SK-N-SH (cell line): Measurements from ENCODE around the gene DACH1. TPM values are rescaled to one million over a fixed set of nuclear protein-coding genes. Genes with fewer than 3 reads are reported as not detected.

Experiments
- CTCF ChIA-PET: fragments of 300-600, 350-600 bp; formaldehyde crosslinking; extraction: SDS; loops from one replicate; lab custom pipeline; 2021; lab: Yijun Ruan, JAX
- POLR2A ChIA-PET: fragments of 350-600 bp; sonication (Branson Sonifier 250); formaldehyde crosslinking; extraction: SDS; loops from one replicate; lab custom pipeline; 2020; ENCODE audit warnings: antibody characterized with exemption, inconsistent platforms; lab: Yijun Ruan, JAX
- DNase-seq: peaks from one replicate; pipeline ENCODE4 v3.0.0; 2012
- H2AFZ ChIP-seq: fragments of 200-600 bp; sonication (generic); 2 replicates; pipeline ENCODE4 v1.8.1; 2016; ENCODE audit warnings: antibody characterized with exemption, mild to moderate bottlenecking, low read depth
- H3F3A ChIP-seq: fragments of 200-600 bp; sonication (generic); replicated peaks from 2 replicates; pipeline ENCODE3; 2016; ENCODE audit warnings: antibody characterized with exemption, mild to moderate bottlenecking; ENCODE audit not compliant: insufficient read depth
- H3K27ac ChIP-seq, 2 experiments: fragments of 200-500 bp in 1 of 2; fragments of 200-600 bp in 1 of 2; sonication (Bioruptor generic) in 1 of 2; sonication (generic), shearing (Covaris generic) in 1 of 2; 2 replicates each; pipeline versions ENCODE4 v1.5.1 to v1.6.1; 2014 to 2016; ENCODE audit warnings: low read depth in 2 of 2, inconsistent platforms in 1 of 2, low read length in 1 of 2, mild to moderate bottlenecking in 1 of 2, mixed read lengths in 1 of 2
- H3K27me3 ChIP-seq: fragments of 200-600 bp; sonication (generic), shearing (Covaris generic); 2 replicates; pipeline ENCODE4 v1.6.1; 2016; ENCODE audit warnings: mixed run types; ENCODE audit not compliant: insufficient read depth
- H3K36me3 ChIP-seq, 2 experiments: fragments of 200-500 bp in 1 of 2; fragments of 200-600 bp in 1 of 2; sonication (Bioruptor generic) in 1 of 2; sonication (generic) in 1 of 2; replicated peaks in 1 of 2; 2 replicates each; pipeline versions ENCODE3 to v1.5.1; 2014 to 2016; ENCODE audit warnings: low read length in 1 of 2, mild to moderate bottlenecking in 1 of 2; ENCODE audit not compliant: insufficient read depth in 2 of 2, control insufficient read depth in 1 of 2
- H3K4me1 ChIP-seq, 2 experiments: fragments of 200-500 bp in 1 of 2; fragments of 200-600 bp in 1 of 2; sonication (Bioruptor generic) in 1 of 2; sonication (generic), shearing (Covaris generic) in 1 of 2; 2 replicates each; pipeline versions ENCODE4 v1.5.1 to v1.6.1; 2014 to 2016; ENCODE audit warnings: low read depth in 1 of 2, low read length in 1 of 2, mixed run types in 1 of 2; ENCODE audit not compliant: insufficient read depth in 2 of 2, control insufficient read depth in 1 of 2
- H3K4me2 ChIP-seq: fragments of 200-600 bp; sonication (generic), shearing (Covaris generic); 2 replicates; pipeline ENCODE4 v1.6.1; 2017; ENCODE audit warnings: mixed run types
- H3K4me3 ChIP-seq, 2 experiments: fragments of 200-500 bp in 1 of 2; fragments of 200-600 bp in 1 of 2; sonication (Bioruptor generic) in 1 of 2; sonication (generic), shearing (Covaris generic) in 1 of 2; 2 replicates each; pipeline versions ENCODE4 v1.5.1 to v1.8.1; 2014 to 2016; ENCODE audit warnings: low read depth in 2 of 2, inconsistent platforms in 1 of 2, low read length in 1 of 2, mild to moderate bottlenecking in 1 of 2, mixed read lengths in 1 of 2, moderate library complexity in 1 of 2
- H3K79me2 ChIP-seq: fragments of 200-600 bp; sonication (generic); 2 replicates; pipeline ENCODE4 v1.8.1; 2017; ENCODE audit warnings: mild to moderate bottlenecking; ENCODE audit not compliant: insufficient read depth
- H3K9ac ChIP-seq: fragments of 200-600 bp; sonication (generic); 2 replicates; pipeline ENCODE4 v1.6.1; 2017; ENCODE audit warnings: mixed run types
- H3K9me2 ChIP-seq: fragments of 200-600 bp; sonication (generic); 2 replicates; pipeline ENCODE4 v1.6.1; 2017; ENCODE audit warnings: mixed run types
- H3K9me3 ChIP-seq: fragments of 200-600 bp; sonication (generic); 2 replicates; pipeline ENCODE4 v1.6.1; 2017; ENCODE audit warnings: mixed run types, mild to moderate bottlenecking, moderate library complexity
- H4K20me1 ChIP-seq: fragments of 200-600 bp; sonication (generic); 2 replicates; pipeline ENCODE4 v1.6.1; 2017; ENCODE audit warnings: mild to moderate bottlenecking, mixed run types; ENCODE audit not compliant: insufficient read depth
- CHD2 ChIP-seq: fragments of 150-350 bp; IDR thresholded peaks from 2 replicates; pipeline ENCODE4 v1.6.1; 2018; ENCODE audit warnings: low read length; ENCODE audit not compliant: partially characterized antibody
- ELF1 ChIP-seq: IDR thresholded peaks from 2 replicates; pipeline ENCODE4 v1.4.0; 2012
- EP300 ChIP-seq, 2 experiments: IDR thresholded peaks; 2 replicates each; pipeline versions ENCODE4 v1.4.0 to v1.6.1; 2012; ENCODE audit warnings: borderline replicate concordance in 1 of 2, low read depth in 1 of 2, low read length in 1 of 2
- EZH2phosphoT487 ChIP-seq: fragments of 200-600 bp; sonication (generic); IDR thresholded peaks from 2 replicates; pipeline ENCODE4 v1.6.1; 2017; ENCODE audit warnings: low read depth, mixed run types, mild to moderate bottlenecking, antibody characterized with exemption, moderate library complexity, borderline replicate concordance
- FOSL2 ChIP-seq: IDR thresholded peaks from 2 replicates; pipeline ENCODE4 v1.4.0; 2012; ENCODE audit warnings: low read depth, mild to moderate bottlenecking, moderate library complexity, borderline replicate concordance
- MAX ChIP-seq: IDR thresholded peaks from 2 replicates; pipeline ENCODE4 v1.4.0; 2012; ENCODE audit warnings: low read depth
- MXI1 ChIP-seq: IDR thresholded peaks from 2 replicates; pipeline ENCODE4 v1.6.1; 2012; ENCODE audit warnings: mild to moderate bottlenecking, low read depth, low read length, improper control_type of control experiment
- NRF1 ChIP-seq: IDR thresholded peaks from 2 replicates; pipeline ENCODE4 v1.6.1; 2012; ENCODE audit warnings: low read depth, mild to moderate bottlenecking, low read length
- POLR2AphosphoS5 ChIP-seq: IDR thresholded peaks from 2 replicates; pipeline ENCODE4 v1.6.1; 2012; ENCODE audit warnings: low read depth, low read length
- RAD21 ChIP-seq: IDR thresholded peaks from 2 replicates; pipeline ENCODE4 v1.6.1; 2012; ENCODE audit warnings: mild to moderate bottlenecking, low read length
- REST ChIP-seq: IDR thresholded peaks from 2 replicates; pipeline ENCODE4 v1.6.1; 2012; ENCODE audit warnings: mild to moderate bottlenecking, low read depth, low read length, moderate library complexity
- RFX5 ChIP-seq: IDR thresholded peaks from 2 replicates; pipeline ENCODE4 v1.6.1; 2012; ENCODE audit warnings: mild to moderate bottlenecking, improper control_type of control experiment, low read length
- RXRA ChIP-seq: IDR thresholded peaks from 2 replicates; pipeline ENCODE4 v1.4.0; 2012; ENCODE audit warnings: low read depth, mild to moderate bottlenecking, borderline replicate concordance
- SIN3A ChIP-seq: IDR thresholded peaks from 2 replicates; pipeline ENCODE4 v1.6.1; 2012; ENCODE audit warnings: low read depth, mild to moderate bottlenecking, low read length, moderate library complexity, borderline replicate concordance
- SMC3 ChIP-seq: IDR thresholded peaks from 2 replicates; pipeline ENCODE4 v1.6.1; 2012; ENCODE audit warnings: low read depth, low read length, improper control_type of control experiment
- TAF1 ChIP-seq: IDR thresholded peaks from 2 replicates; pipeline ENCODE4 v1.6.1; 2012; ENCODE audit warnings: low read depth, mild to moderate bottlenecking, low read length, moderate library complexity, borderline replicate concordance
- TEAD4 ChIP-seq: IDR thresholded peaks from 2 replicates; pipeline ENCODE4 v1.4.0; 2012; ENCODE audit warnings: mild to moderate bottlenecking, borderline replicate concordance; ENCODE audit not compliant: insufficient read depth
- YY1 ChIP-seq: IDR thresholded peaks from 2 replicates; pipeline ENCODE4 v1.4.0; 2012; ENCODE audit warnings: low read depth, mild to moderate bottlenecking
- ZBTB33 ChIP-seq: IDR thresholded peaks from 2 replicates; pipeline ENCODE4 v1.4.0; 2012; ENCODE audit warnings: low read depth, borderline replicate concordance
- WGBS: methylation state at CpG from one replicate; pipeline ENCODE4 v1.1.6; 2017; ENCODE audit warnings: low lambda C conversion rate; 5-methylcytosine and 5-hydroxymethylcytosine counted together
- polyA plus RNA-seq, 3 experiments: library from polyadenylated mRNA; depleted of rRNA; stranded (reverse); fragments of >200 nt; gene quantifications; 2 replicates each; pipeline ENCODE4 v1.2.3, GENCODE V29; 2012
- TF ChIP-seq, protein P1 (sequence below): fragments of 200-600 bp; sonication (generic); IDR thresholded peaks from 2 replicates; pipeline ENCODE4 v1.6.1; 2017; ENCODE audit warnings: antibody characterized with exemption, mild to moderate bottlenecking, moderate library complexity

The DACH1 gene
- polyA plus RNA-seq, 1 of the 3 experiments (the other 2 are of a cell fraction) = 0.21 TPM

DNA sequence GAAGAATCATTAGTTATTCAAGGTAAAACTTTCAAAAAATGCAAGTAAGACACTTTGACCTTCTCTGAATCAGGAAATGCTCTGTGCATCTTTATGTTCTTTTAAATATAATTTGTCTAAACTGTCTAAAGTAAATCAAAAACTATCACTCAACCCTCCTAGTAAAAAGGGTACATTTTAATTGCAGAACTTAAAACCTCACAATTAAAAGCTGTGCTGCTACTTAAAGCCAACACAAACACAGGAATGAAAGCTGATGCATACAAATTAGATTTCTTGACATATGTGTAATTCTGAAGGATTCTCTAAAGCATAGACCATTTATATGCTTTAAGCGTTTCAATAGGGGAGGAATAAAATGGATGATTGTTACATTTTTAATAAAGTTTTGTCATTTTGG lies 58.3 kb downstream of the DACH1 start (continued):
- TF ChIP-seq RFX5 (no peak), MXI1 (no peak)

DNA sequence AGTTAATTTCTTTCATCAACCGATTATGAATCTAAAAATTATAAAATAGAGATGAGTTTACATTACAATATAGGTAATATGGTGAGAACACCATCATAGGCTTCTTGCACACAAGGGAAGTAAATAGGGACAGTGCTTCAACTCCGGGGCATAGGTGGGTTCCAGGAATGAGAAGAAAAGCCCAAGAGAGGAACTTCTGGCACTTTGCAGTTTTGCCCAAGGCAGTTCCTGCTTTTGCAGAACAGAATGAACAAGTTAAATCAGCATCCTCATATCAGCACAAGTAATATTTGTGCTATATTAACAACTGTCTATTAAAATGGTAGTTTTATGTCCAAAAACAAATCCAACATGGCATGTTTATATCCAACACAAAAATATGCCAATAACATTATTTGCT lies 60.1 kb downstream of the DACH1 start:
- 73% methylated on average over 2 of the region's 2 CpGs for WGBS

More for the DNA sequence above, 60.1 kb downstream of the DACH1 start:
- H3K4me2 ChIP-seq = no peak overlapping the region
- H3K4me3 ChIP-seq = no peak overlapping the region
- H4K20me1 ChIP-seq = no peaks in the 10 kb centered on the region
- no peaks in the 10 kb centered on the region for H3K27me3 ChIP-seq
- H3K9me2 ChIP-seq = no peaks in the 10 kb centered on the region
- POLR2A ChIA-PET = no interaction called here
- TF ChIP-seq REST = no peak
- TF ChIP-seq EP300 (IDR thresholded peaks at IDR 0.05; ENCODE audit: borderline replicate concordance in 1 of 2, low read depth in 1 of 2, low read length in 1 of 2) = no peak
- TF ChIP-seq FOSL2 = no peak
- TF ChIP-seq SIN3A = no peak
- no peak for TF ChIP-seq CHD2
- no peak for TF ChIP-seq RXRA
- TF ChIP-seq SMC3 = no peak
- TF ChIP-seq MAX = no peak
- no peak for TF ChIP-seq ZBTB33
- no peak for TF ChIP-seq POLR2AphosphoS5
- TF ChIP-seq, protein P1, sequence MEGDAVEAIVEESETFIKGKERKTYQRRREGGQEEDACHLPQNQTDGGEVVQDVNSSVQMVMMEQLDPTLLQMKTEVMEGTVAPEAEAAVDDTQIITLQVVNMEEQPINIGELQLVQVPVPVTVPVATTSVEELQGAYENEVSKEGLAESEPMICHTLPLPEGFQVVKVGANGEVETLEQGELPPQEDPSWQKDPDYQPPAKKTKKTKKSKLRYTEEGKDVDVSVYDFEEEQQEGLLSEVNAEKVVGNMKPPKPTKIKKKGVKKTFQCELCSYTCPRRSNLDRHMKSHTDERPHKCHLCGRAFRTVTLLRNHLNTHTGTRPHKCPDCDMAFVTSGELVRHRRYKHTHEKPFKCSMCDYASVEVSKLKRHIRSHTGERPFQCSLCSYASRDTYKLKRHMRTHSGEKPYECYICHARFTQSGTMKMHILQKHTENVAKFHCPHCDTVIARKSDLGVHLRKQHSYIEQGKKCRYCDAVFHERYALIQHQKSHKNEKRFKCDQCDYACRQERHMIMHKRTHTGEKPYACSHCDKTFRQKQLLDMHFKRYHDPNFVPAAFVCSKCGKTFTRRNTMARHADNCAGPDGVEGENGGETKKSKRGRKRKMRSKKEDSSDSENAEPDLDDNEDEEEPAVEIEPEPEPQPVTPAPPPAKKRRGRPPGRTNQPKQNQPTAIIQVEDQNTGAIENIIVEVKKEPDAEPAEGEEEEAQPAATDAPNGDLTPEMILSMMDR = no peak
- no peak for TF ChIP-seq NRF1
- no peak for TF ChIP-seq TEAD4
- TF ChIP-seq MXI1 = no peak
- no peak for TF ChIP-seq YY1
- TF ChIP-seq EZH2phosphoT487 = no peak
- TF ChIP-seq RFX5 = no peak
- TF ChIP-seq TAF1 = no peak
- no peak for TF ChIP-seq RAD21
- TF ChIP-seq ELF1 = no peak
- TF ChIP-seq, all 33 proteins: peak for 0
- DNase-seq = no peak
- no peak overlapping the region for H2AFZ ChIP-seq
- H3K36me3 ChIP-seq = no peaks in the 10 kb centered on the region
- H3K4me1 ChIP-seq = peaks cover 0 to 10% of the 10 kb centered on the region in 2 experiments; a peak in 2 of 4 replicates
- no peaks in the 10 kb centered on the region for H3K79me2 ChIP-seq
- H3K9ac ChIP-seq = no peak overlapping the region
- H3K9me3 ChIP-seq = no peaks in the 10 kb centered on the region
- H3F3A ChIP-seq = no peaks in the 10 kb centered on the region
- peak overlapping the region in 1 of 2 experiments; percentile 22; a peak in 1 of 4 replicates for H3K27ac ChIP-seq
- CTCF ChIA-PET = interaction anchor here (1.2 kb wide), 1 partner anchor 11 kb away, joined by 3 read pairs; no protein-coding TSS in a partner anchor
